HG03469 (cell line): ENCODE results near the gene FAHD2B.
A peak's percentile ranks its signal among the peaks of the same experiment; 100 is the strongest.
"Not testable (repeated sequence)": the region's sequence is repeated elsewhere in the genome, so short reads cannot be mapped to it uniquely, and the experiment has no call there.

Experiments
- ATAC-seq: cut with Tn5 transposase; IDR thresholded peaks from one replicate; pipeline ENCODE4 v1.9.1; 2021; ENCODE audit warnings: mild to moderate bottlenecking, moderate library complexity, moderate number of reproducible peaks; ENCODE audit not compliant: unreplicated experiment

Gene FAHD2B

GRCh38 chr2:97094772-97095611 lies at the start of gene FAHD2B:
TSS of gene FAHD2B (minus strand) at chr2:97094882. CDS start at chr2:97091706, 3,176 bp downstream.
- ATAC-seq: peak; percentile 78

- ATAC-seq: not testable (repeated sequence)
These were observed 49.3 kb upstream of the FAHD2B start for GRCh38 chr2:97144016-97144415.

GRCh38 chr2:97129090-97129489 lies 34.4 kb upstream of the FAHD2B start:
- not testable (repeated sequence) for ATAC-seq

- not testable (repeated sequence) for ATAC-seq
These were observed 19.2 kb upstream of the FAHD2B start for GRCh38 chr2:97113882-97114255.

GRCh38 chr2:97113050-97113881 lies 18.6 kb upstream of the FAHD2B start, which contains the start of gene ANKRD36:
TSS of gene ANKRD36 (plus strand) at chr2:97113153. CDS start at chr2:97113740, 587 bp downstream.
- peak; percentile 79 for ATAC-seq

- ATAC-seq: not testable (repeated sequence)
These were observed 17.8 kb upstream of the FAHD2B start for GRCh38 chr2:97112320-97113049.

GRCh38 chr2:97111246-97111645 lies 16.6 kb upstream of the FAHD2B start:
- not testable (repeated sequence) for ATAC-seq

GRCh38 chr2:97106878-97107277 lies 12.2 kb upstream of the FAHD2B start:
- not testable (repeated sequence) for ATAC-seq

- ATAC-seq: not testable (repeated sequence)
These were observed 4.2 kb upstream of the FAHD2B start for GRCh38 chr2:97098786-97099372.

GRCh38 chr2:97095661-97096060 lies 979 bp upstream of the FAHD2B start:
- no peak for ATAC-seq

- not testable (repeated sequence) for ATAC-seq
These were observed 505 bp downstream of the FAHD2B start for GRCh38 chr2:97093983-97094771.

- not testable (repeated sequence) for ATAC-seq
These were observed 1.7 kb downstream of the FAHD2B start for GRCh38 chr2:97092946-97093345.

- ATAC-seq: not testable (repeated sequence)
These were observed 6.0 kb downstream of the FAHD2B start for GRCh38 chr2:97088706-97089105.

GRCh38 chr2:97085093-97085492 lies 9.6 kb downstream of the FAHD2B start:
- not testable (repeated sequence) for ATAC-seq

- ATAC-seq: not testable (repeated sequence)
These were observed 11.2 kb downstream of the FAHD2B start for GRCh38 chr2:97083516-97083915.

- ATAC-seq: not testable (repeated sequence)
These were observed 12.5 kb downstream of the FAHD2B start for GRCh38 chr2:97082206-97082605.

GRCh38 chr2:97080855-97081254 lies 13.8 kb downstream of the FAHD2B start:
- ATAC-seq: not testable (repeated sequence)

- ATAC-seq: not testable (repeated sequence)
These were observed 17.5 kb downstream of the FAHD2B start for GRCh38 chr2:97077213-97077612.

- ATAC-seq: not testable (repeated sequence)
These were observed 23.8 kb downstream of the FAHD2B start for GRCh38 chr2:97070915-97071314.
